ENCODE results near the gene MAP3K8.

The MAP3K8 gene

GRCh38 chr10:30464675-30465074 lies 30.7 kb downstream of the MAP3K8 start:
- no peaks in the 10 kb centered on the region for H3F3A ChIP-seq (ENCODE audit: control insufficient read depth, insufficient read depth)
- peaks cover 8% of the 10 kb centered on the region for H3K36me3 ChIP-seq (ENCODE audit: control insufficient read depth, low read length)
- H4K20me1 ChIP-seq (ENCODE audit: control insufficient read depth, insufficient read depth, low read depth, low read length): no peaks in the 10 kb centered on the region
- H3K9me2 ChIP-seq (replicated peaks; ENCODE audit: control insufficient read depth, low read length): no peaks in the 10 kb centered on the region
- TF ChIP-seq EZH2phosphoT487 (IDR thresholded peaks at IDR 0.05; ENCODE audit: borderline replicate concordance, low read length) (no peak), CTCF (IDR thresholded peaks at IDR 0.05; ENCODE audit: low read depth, low read length, poor library complexity, severe bottlenecking) (no peak)
- no peaks in the 10 kb centered on the region for H3K9me3 ChIP-seq (ENCODE audit: control insufficient read depth, insufficient read depth, low read length)
- no peaks in the 10 kb centered on the region for H3K79me2 ChIP-seq (ENCODE audit: control insufficient read depth, low read length)
- H3K27me3 ChIP-seq (ENCODE audit: control insufficient read depth, low read length): no peaks in the 10 kb centered on the region
- no peak overlapping the region for H3K4me3 ChIP-seq (ENCODE audit: low read length)
- H3K4me1 ChIP-seq (ENCODE audit: control insufficient read depth, low read length): peaks cover 9% of the 10 kb centered on the region
- H3K27ac ChIP-seq (ENCODE audit: low read depth, low read length): no peak overlapping the region
- no peak overlapping the region for H3K4me2 ChIP-seq (ENCODE audit: low read length)

GRCh38 chr10:30466445-30466844 lies 32.5 kb downstream of the MAP3K8 start:
- no peaks in the 10 kb centered on the region for H3K36me3 ChIP-seq (ENCODE audit: control insufficient read depth, low read length)
- H4K20me1 ChIP-seq (ENCODE audit: control insufficient read depth, insufficient read depth, low read depth, low read length): no peaks in the 10 kb centered on the region
- peaks cover 9% of the 10 kb centered on the region for H3K4me1 ChIP-seq (ENCODE audit: control insufficient read depth, low read length)
- H3K4me3 ChIP-seq (ENCODE audit: low read length): no peak overlapping the region
- no peaks in the 10 kb centered on the region for H3K9me3 ChIP-seq (ENCODE audit: control insufficient read depth, insufficient read depth, low read length)
- H3K4me2 ChIP-seq (ENCODE audit: low read length): no peak overlapping the region
- no peak overlapping the region for H3K27ac ChIP-seq (ENCODE audit: low read depth, low read length)
- H3F3A ChIP-seq (ENCODE audit: control insufficient read depth, insufficient read depth): no peaks in the 10 kb centered on the region
- no peaks in the 10 kb centered on the region for H3K79me2 ChIP-seq (ENCODE audit: control insufficient read depth, low read length)
- H3K27me3 ChIP-seq (ENCODE audit: control insufficient read depth, low read length): no peaks in the 10 kb centered on the region
- TF ChIP-seq CTCF (IDR thresholded peaks at IDR 0.05; ENCODE audit: low read depth, low read length, poor library complexity, severe bottlenecking) (no peak), EZH2phosphoT487 (IDR thresholded peaks at IDR 0.05; ENCODE audit: borderline replicate concordance, low read length) (no peak)
- no peaks in the 10 kb centered on the region for H3K9me2 ChIP-seq (replicated peaks; ENCODE audit: control insufficient read depth, low read length)

- Histone ChIP-seq H3K79me2 (ENCODE audit: control insufficient read depth, low read length) (no peaks in the 10 kb centered on the region), H3K4me3 (ENCODE audit: low read length) (no peak overlapping the region), H3K4me2 (ENCODE audit: low read length) (peak overlapping the region; percentile 38), H3F3A (ENCODE audit: control insufficient read depth, insufficient read depth) (no peaks in the 10 kb centered on the region), H4K20me1 (ENCODE audit: control insufficient read depth, insufficient read depth, low read depth, low read length) (no peaks in the 10 kb centered on the region), H3K27me3 (ENCODE audit: control insufficient read depth, low read length) (no peaks in the 10 kb centered on the region), H3K27ac (ENCODE audit: low read depth, low read length) (no peak overlapping the region), H3K9me3 (ENCODE audit: control insufficient read depth, insufficient read depth, low read length) (no peaks in the 10 kb centered on the region), H3K36me3 (ENCODE audit: control insufficient read depth, low read length) (no peaks in the 10 kb centered on the region), H3K4me1 (ENCODE audit: control insufficient read depth, low read length) (peaks cover 9% of the 10 kb centered on the region), H3K9me2 (replicated peaks; ENCODE audit: control insufficient read depth, low read length) (no peaks in the 10 kb centered on the region)
- TF ChIP-seq EZH2phosphoT487 (IDR thresholded peaks at IDR 0.05; ENCODE audit: borderline replicate concordance, low read length): no peak
- TF ChIP-seq CTCF (IDR thresholded peaks at IDR 0.05; ENCODE audit: low read depth, low read length, poor library complexity, severe bottlenecking): no peak
Measured at GRCh38 chr10:30467651-30468338, 33.8 kb downstream of the MAP3K8 start.

Measured in DOHH2 (cell line).